Measurements from ENCODE around the gene RPL37.
"Not testable (repeated sequence)": the region's sequence is repeated elsewhere in the genome, so short reads cannot be mapped to it uniquely, and the experiment has no call there.

RPL37 gene

DNA sequence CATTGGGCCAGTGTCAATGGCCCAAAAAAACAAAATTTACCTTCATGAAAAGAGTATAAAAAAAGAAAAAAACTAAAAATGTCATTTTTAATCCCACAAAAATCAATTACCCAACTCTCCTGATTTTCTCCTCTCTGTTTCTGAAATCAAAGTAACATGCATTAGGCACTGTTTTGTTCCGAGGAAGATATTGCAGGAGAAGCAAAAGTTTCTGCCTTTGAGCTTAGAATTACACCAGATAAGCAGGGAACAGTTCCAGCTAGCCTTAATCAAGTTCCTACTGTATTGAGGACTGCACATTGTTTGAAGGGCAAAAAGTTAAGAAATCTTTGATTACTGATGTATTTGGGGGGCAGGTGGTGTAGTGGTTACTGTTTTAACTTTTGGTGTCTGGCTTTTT is 35.8 kb downstream of the RPL37 start:
- H3K4me3 ChIP-seq (ENCODE audit: low read depth, low read length), result no peak overlapping the region
- no peak for DNase-seq (ENCODE audit: low read depth)
- TF ChIP-seq MYC (IDR thresholded peaks at IDR 0.05; ENCODE audit: low read depth, low read length) (no peak), POLR2A (IDR thresholded peaks at IDR 0.05; ENCODE audit: extremely low read depth, insufficient read length) (no peak)
- TF ChIP-seq, protein P1, sequence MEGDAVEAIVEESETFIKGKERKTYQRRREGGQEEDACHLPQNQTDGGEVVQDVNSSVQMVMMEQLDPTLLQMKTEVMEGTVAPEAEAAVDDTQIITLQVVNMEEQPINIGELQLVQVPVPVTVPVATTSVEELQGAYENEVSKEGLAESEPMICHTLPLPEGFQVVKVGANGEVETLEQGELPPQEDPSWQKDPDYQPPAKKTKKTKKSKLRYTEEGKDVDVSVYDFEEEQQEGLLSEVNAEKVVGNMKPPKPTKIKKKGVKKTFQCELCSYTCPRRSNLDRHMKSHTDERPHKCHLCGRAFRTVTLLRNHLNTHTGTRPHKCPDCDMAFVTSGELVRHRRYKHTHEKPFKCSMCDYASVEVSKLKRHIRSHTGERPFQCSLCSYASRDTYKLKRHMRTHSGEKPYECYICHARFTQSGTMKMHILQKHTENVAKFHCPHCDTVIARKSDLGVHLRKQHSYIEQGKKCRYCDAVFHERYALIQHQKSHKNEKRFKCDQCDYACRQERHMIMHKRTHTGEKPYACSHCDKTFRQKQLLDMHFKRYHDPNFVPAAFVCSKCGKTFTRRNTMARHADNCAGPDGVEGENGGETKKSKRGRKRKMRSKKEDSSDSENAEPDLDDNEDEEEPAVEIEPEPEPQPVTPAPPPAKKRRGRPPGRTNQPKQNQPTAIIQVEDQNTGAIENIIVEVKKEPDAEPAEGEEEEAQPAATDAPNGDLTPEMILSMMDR (IDR thresholded peaks at IDR 0.05; ENCODE audit: low read depth, low read length), result no peak
- TF ChIP-seq, protein P2, sequence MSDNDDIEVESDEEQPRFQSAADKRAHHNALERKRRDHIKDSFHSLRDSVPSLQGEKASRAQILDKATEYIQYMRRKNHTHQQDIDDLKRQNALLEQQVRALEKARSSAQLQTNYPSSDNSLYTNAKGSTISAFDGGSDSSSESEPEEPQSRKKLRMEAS (IDR thresholded peaks at IDR 0.05; ENCODE audit: low read depth, low read length), result no peak

DNA sequence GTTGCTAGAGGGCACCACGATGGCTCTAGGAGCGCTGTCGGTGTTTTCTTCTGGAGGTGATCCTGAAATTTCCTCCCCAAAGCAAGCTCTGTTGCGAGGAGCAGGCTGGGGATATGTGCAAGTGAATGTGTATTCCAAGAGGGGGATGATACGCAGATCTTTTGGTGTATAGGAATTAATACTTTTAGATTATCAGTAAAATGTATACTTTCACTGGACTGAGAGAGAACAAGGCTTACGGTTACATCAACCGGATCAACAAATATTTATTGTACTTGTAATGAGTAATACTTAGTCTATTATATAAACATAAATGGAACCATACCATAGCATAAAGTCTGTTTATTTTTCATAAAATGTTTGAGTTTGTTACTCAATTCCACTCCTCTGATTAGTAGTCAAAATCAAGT is 36.2 kb downstream of the RPL37 start:
- DNase-seq (ENCODE audit: low read depth), result no peak
- H3K4me3 ChIP-seq (ENCODE audit: low read depth, low read length), result peak overlapping the region; percentile 83
- TF ChIP-seq, protein P2 (IDR thresholded peaks at IDR 0.05; ENCODE audit: low read depth, low read length), result no peak
- TF ChIP-seq POLR2A (IDR thresholded peaks at IDR 0.05; ENCODE audit: extremely low read depth, insufficient read length) (no peak), MYC (IDR thresholded peaks at IDR 0.05; ENCODE audit: low read depth, low read length) (no peak)
- TF ChIP-seq, protein P1 (IDR thresholded peaks at IDR 0.05; ENCODE audit: low read depth, low read length), result no peak

DNA sequence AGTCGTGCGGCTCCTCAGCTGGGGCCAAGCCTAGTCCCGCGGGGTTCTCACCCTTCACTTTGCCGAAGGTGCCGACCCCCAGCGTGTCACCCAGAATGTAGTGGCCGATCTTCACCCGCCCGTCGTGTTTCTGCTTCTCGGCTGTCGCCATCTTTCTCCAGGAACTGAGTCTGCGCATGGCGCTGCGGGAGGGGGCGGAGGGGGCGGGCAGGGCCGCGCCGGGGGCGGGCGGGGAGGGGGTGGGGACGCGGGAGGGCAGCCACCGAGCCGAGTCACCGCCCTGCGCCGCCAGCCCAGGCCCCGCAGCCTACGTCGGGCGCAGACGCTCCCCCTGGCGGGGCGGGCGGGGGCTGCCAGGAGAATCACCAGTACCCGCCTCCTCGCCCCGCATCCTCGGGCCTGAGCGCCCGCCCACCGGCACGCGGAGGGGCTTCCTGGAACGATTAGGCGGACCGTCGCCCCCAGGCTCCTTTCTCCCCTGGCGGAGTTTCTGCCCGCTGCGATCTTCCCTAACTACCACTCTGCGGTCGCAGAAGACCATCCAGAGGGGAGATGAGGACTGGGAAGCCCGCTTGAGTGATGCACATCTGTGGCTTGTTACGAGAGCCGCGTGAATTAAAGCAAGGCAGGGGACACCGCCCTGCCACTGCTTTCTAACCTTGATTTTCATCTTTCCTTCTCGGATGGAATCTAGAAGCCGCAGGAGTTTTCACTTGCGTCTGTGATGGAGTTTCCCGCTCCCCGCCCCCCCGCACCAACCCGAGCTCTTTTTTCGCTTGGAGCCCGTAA is 36.8 kb downstream of the RPL37 start, which contains the start of gene PRKAA1:
Gene PRKAA1, minus strand, starts transcription at position 363 of the 789 bp plus-strand sequence. Its CDS starts 185 bp downstream, at position 178.
- TF ChIP-seq, protein P1 (IDR thresholded peaks at IDR 0.05; ENCODE audit: low read depth, low read length), result peak; percentile 50
- TF ChIP-seq, protein P2 (IDR thresholded peaks at IDR 0.05; ENCODE audit: low read depth, low read length), result peak; percentile 12
- TF ChIP-seq POLR2A (IDR thresholded peaks at IDR 0.05; ENCODE audit: extremely low read depth, insufficient read length), result peak; percentile 80
- peak; percentile 40; the same call in 1 of the 2 replicates for TF ChIP-seq MYC (IDR thresholded peaks at IDR 0.05; ENCODE audit: low read depth, low read length)
- peak within 1 kb of the TSS; percentile 83 for H3K4me3 ChIP-seq (ENCODE audit: low read depth, low read length)
- peak; percentile 90 for DNase-seq (ENCODE audit: low read depth)

DNA sequence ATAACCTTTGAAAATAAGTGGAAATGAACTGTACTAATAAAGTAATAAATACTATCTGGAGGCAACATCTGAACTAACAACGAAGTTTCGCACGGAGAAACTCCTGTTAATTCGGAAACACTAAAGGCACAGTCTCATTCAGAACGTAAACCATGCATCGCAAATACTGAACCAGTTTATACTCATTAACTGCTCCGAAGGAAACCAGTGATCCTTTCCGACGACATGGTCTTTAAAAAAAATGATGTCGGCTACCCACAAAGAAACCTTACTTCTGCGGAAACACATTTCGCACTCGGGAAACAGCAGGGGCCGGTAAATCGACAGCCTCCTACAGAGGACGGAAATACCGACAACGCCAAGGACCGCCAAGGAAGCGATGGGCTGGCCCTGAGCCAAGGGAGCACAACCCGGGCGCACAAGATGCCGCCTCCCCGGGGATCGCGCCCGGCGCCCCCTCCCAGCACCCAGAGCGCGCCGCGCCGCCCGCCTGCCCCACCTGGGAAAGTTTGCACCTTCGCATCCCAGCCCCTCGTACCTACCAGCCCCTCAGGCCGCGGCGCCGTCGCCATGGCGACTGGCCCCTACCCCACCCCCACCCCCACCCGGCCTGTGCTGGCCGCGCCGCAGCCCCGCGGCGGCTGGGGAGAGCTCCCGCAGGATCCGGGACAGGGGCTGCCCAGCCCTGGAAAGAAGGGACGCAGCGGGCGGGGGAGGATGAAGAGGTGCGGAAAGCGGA is 37.6 kb downstream of the RPL37 start:
- peak; percentile 90 for DNase-seq (ENCODE audit: low read depth)
- TF ChIP-seq MYC (IDR thresholded peaks at IDR 0.05; ENCODE audit: low read depth, low read length), result no peak; the same call in 1 of the 2 replicates
- TF ChIP-seq, protein P1 (IDR thresholded peaks at IDR 0.05; ENCODE audit: low read depth, low read length), result no peak
- no peak for TF ChIP-seq POLR2A (IDR thresholded peaks at IDR 0.05; ENCODE audit: extremely low read depth, insufficient read length)
- TF ChIP-seq, protein P2 (IDR thresholded peaks at IDR 0.05; ENCODE audit: low read depth, low read length), result no peak
- H3K4me3 ChIP-seq (ENCODE audit: low read depth, low read length), result peak overlapping the region; percentile 79

DNA sequence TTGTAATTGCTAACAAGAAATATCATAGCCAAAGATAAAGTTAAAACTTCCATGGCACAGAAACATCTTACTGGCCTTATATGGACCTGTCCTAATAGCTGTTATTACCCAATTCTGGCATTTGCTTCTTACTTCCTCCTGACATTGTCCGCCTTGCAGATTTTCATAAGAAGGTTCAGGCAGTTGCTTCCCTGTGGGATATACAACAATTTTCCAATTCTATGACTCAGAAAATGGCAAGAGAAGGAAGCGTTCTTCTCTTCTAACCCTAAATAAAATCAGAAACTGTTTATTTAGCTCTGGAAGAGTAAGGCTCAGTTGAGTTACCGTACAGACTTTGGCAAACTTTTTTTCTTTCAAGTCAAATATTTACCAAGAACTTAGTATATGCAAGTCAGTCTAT is 38.5 kb downstream of the RPL37 start:
- DNase-seq (ENCODE audit: low read depth), result peak; percentile 64
- TF ChIP-seq, protein P2 (IDR thresholded peaks at IDR 0.05; ENCODE audit: low read depth, low read length), result no peak
- TF ChIP-seq MYC (IDR thresholded peaks at IDR 0.05; ENCODE audit: low read depth, low read length) (no peak), POLR2A (IDR thresholded peaks at IDR 0.05; ENCODE audit: extremely low read depth, insufficient read length) (no peak)
- TF ChIP-seq, protein P1 (IDR thresholded peaks at IDR 0.05; ENCODE audit: low read depth, low read length), result no peak
- peak overlapping the region; percentile 79 for H3K4me3 ChIP-seq (ENCODE audit: low read depth, low read length)

DNA sequence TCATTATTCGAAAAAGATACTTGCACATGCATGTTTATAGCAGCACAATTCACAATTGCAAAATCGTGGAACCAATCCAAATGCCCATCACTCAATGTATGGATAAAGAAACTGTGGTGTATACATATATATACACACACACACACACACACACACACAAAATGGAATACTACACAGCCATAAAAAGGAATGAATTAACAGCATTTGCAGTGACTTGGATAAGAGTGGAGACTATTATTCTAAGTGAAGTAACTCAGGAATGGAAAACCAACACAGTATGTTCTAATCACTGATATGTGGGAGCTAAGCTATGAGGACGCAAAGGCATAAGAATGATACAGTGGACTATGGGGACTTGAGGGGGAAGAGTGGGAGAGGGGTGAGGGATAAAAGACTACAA is 40.1 kb downstream of the RPL37 start:
- not testable (repeated sequence) for DNase-seq (ENCODE audit: low read depth); H3K4me3 ChIP-seq (ENCODE audit: low read depth, low read length)

DNA sequence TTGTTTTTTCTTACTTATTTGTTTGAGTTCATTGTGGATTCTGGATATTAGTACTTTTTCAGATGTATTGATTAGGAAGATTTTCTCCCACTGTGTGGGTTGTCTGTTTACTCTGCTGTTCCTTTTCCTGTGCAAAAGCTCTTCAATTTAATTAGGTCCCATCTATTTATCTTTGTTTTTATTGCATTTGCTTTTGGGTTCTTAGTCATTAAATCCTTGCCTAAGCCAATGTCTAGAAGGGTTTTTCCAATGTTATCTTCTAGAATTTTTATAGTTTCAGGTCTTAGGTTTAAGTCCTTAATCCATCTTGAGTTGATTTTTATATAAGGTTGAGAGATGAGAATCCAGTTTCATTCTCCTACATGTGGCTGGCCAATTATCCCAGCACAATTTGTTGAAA is 40.7 kb downstream of the RPL37 start:
- DNase-seq (ENCODE audit: low read depth); H3K4me3 ChIP-seq (ENCODE audit: low read depth, low read length): not testable (repeated sequence)

DNA sequence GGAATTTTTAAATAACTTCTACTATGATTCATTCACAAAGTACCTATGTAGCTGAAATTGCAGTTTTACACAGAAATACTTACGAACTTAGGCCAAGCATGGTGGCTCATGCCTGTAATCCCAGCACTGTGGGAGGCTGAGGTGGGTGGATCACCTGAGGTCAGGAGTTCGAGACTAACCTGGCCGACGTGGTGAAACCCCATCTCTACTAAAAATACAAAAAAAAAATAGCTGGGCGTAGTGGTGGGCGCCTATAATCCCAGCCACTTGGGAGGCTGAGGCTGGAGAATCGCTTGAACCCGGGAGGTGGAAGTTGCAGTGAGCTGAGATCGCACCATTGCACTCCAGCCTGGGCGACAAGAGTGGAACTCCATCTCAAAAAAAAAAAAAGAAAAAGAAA is 42.3 kb downstream of the RPL37 start:
- not testable (repeated sequence) for H3K4me3 ChIP-seq (ENCODE audit: low read depth, low read length); DNase-seq (ENCODE audit: low read depth)
